ENCODE measurements around the gene ANGPT4.

- no peak for TF ChIP-seq CTCF (IDR thresholded peaks at IDR 0.05; ENCODE audit: insufficient read depth, low read depth, low read length)
- TF ChIP-seq EZH2 (IDR thresholded peaks at IDR 0.05; ENCODE audit: insufficient read depth, low read length), result no peak
Measured at GRCh38 chr20:839626-840025, 76.5 kb downstream of the ANGPT4 start.

All from astrocyte (in vitro differentiated cells and primary cell).